ENCODE results near the gene EPHB1.

The EPHB1 gene

DNA sequence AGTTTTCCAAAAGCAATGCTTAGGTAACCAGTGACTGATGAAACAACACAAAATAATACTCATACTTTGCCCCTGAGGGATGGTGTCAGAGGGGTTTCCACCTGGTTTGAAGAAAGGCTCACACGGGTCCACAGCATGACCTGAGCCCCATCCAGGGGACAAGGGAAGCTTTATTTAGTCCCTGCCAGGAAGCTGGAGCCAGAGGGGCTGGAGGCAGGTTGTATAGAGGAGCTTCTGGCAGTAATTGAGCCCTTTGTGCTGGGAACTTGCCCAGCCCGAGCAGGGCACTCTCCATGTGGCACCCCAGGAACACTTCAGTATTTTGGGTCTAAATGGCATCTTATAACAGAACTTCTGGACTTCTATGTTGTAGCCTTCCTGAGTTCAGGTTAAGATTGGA is 39.2 kb upstream of the EPHB1 start:
- no peaks in the 10 kb centered on the region for H3K27me3 ChIP-seq (ENCODE audit: insufficient read depth, poor library complexity, severe bottlenecking)
- H3K36me3 ChIP-seq (ENCODE audit: low read depth): no peaks in the 10 kb centered on the region
- TF ChIP-seq, protein P1, sequence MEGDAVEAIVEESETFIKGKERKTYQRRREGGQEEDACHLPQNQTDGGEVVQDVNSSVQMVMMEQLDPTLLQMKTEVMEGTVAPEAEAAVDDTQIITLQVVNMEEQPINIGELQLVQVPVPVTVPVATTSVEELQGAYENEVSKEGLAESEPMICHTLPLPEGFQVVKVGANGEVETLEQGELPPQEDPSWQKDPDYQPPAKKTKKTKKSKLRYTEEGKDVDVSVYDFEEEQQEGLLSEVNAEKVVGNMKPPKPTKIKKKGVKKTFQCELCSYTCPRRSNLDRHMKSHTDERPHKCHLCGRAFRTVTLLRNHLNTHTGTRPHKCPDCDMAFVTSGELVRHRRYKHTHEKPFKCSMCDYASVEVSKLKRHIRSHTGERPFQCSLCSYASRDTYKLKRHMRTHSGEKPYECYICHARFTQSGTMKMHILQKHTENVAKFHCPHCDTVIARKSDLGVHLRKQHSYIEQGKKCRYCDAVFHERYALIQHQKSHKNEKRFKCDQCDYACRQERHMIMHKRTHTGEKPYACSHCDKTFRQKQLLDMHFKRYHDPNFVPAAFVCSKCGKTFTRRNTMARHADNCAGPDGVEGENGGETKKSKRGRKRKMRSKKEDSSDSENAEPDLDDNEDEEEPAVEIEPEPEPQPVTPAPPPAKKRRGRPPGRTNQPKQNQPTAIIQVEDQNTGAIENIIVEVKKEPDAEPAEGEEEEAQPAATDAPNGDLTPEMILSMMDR (IDR thresholded peaks at IDR 0.05; ENCODE audit: poor library complexity, severe bottlenecking): no peak
- H3K9me3 ChIP-seq (ENCODE audit: severe bottlenecking): no peaks in the 10 kb centered on the region
- no peak for ATAC-seq (ENCODE audit: low read depth)
- no peak for DNase-seq (ENCODE audit: low spot score)
- no peak overlapping the region for H3K4me3 ChIP-seq (ENCODE audit: severe bottlenecking)
- no peaks in the 10 kb centered on the region for H3K4me1 ChIP-seq (ENCODE audit: insufficient read depth, poor library complexity, severe bottlenecking)
- no peak overlapping the region for H3K27ac ChIP-seq (ENCODE audit: poor library complexity, severe bottlenecking)

DNA sequence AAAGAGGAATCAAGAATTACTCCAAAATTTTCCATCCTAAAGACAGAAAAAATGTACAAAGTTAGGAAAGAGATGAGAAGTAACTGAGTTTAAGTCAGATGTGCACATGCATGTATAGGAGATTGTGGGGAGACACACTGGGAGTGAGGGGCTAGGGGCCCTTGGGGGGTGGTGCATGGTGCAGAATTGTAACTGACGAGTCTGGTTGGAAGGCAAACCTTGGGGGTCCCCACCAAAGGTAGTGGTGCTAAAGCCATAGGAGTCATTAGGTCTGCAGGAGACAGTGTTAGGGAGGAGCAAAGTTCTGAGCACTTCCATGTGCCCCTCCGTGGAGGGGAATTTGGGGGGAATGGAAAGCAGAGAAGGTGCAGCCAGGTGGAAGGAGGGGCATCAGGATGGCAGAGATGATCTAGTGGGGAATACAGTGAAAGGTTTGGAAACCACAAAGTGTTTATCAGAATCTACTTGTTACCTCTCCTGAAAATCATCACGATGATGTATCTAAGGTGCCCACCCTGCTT is 37.5 kb upstream of the EPHB1 start:
- no peaks in the 10 kb centered on the region for H3K27me3 ChIP-seq (ENCODE audit: insufficient read depth, poor library complexity, severe bottlenecking)
- DNase-seq (ENCODE audit: low spot score): no peak
- no peaks in the 10 kb centered on the region for H3K4me1 ChIP-seq (ENCODE audit: insufficient read depth, poor library complexity, severe bottlenecking)
- no peaks in the 10 kb centered on the region for H3K36me3 ChIP-seq (ENCODE audit: low read depth)
- no peak overlapping the region for H3K27ac ChIP-seq (ENCODE audit: poor library complexity, severe bottlenecking)
- no peak overlapping the region for H3K4me3 ChIP-seq (ENCODE audit: severe bottlenecking)
- TF ChIP-seq, protein P1 (IDR thresholded peaks at IDR 0.05; ENCODE audit: poor library complexity, severe bottlenecking): no peak
- no peak for ATAC-seq (ENCODE audit: low read depth)
- no peaks in the 10 kb centered on the region for H3K9me3 ChIP-seq (ENCODE audit: severe bottlenecking)

DNA sequence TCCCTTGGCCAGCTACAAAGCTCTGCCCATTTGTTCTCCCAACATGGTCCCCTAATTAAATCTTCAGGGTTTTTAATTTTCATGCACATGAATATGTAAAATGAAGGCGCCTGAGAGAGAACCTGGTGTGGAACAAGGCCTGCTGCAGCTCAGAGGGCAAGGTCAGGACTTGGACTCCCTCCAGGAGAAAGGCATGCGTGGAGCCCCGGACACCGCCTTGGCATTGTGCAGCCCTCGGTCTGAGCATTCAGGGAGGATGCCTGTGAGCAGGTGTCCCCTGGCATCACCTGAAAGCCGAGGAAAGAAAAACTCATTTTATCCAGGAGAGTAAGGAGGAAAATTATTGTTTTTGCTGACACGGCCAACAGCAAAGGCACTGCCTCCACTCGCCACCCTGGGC is 33.8 kb upstream of the EPHB1 start:
- H3K36me3 ChIP-seq (ENCODE audit: low read depth): no peaks in the 10 kb centered on the region
- TF ChIP-seq, protein P1 (IDR thresholded peaks at IDR 0.05; ENCODE audit: poor library complexity, severe bottlenecking): no peak
- no peaks in the 10 kb centered on the region for H3K27me3 ChIP-seq (ENCODE audit: insufficient read depth, poor library complexity, severe bottlenecking)
- no peak overlapping the region for H3K27ac ChIP-seq (ENCODE audit: poor library complexity, severe bottlenecking)
- H3K9me3 ChIP-seq (ENCODE audit: severe bottlenecking): no peaks in the 10 kb centered on the region
- ATAC-seq (ENCODE audit: low read depth) (no peak), DNase-seq (ENCODE audit: low spot score) (no peak)
- H3K4me1 ChIP-seq (ENCODE audit: insufficient read depth, poor library complexity, severe bottlenecking): no peaks in the 10 kb centered on the region
- no peak overlapping the region for H3K4me3 ChIP-seq (ENCODE audit: severe bottlenecking)

DNA sequence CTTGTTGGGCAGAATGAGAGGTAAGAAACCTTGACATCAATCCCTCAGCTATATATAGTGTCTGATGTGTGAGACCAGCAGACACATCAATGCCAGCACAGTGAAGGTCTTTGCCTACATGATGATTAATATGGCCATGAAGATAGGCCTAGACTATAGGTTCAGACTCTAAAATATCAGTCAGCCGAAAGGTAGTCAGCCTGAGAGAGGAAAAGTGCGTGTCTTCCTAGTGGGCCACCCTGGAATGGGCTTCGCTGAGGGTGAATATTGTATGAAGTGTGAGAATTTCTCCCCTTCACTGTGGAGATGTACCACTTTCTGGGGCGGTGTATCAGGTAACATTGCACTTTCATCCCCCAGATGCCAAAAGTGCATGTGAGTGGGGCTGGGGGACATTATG is 33.0 kb upstream of the EPHB1 start:
- ATAC-seq (ENCODE audit: low read depth): no peak
- Histone ChIP-seq H3K27me3 (ENCODE audit: insufficient read depth, poor library complexity, severe bottlenecking) (no peaks in the 10 kb centered on the region), H3K9me3 (ENCODE audit: severe bottlenecking) (no peaks in the 10 kb centered on the region), H3K4me3 (ENCODE audit: severe bottlenecking) (no peak overlapping the region), H3K36me3 (ENCODE audit: low read depth) (no peaks in the 10 kb centered on the region), H3K27ac (ENCODE audit: poor library complexity, severe bottlenecking) (no peak overlapping the region), H3K4me1 (ENCODE audit: insufficient read depth, poor library complexity, severe bottlenecking) (no peaks in the 10 kb centered on the region)
- no peak for DNase-seq (ENCODE audit: low spot score)
- TF ChIP-seq, protein P1 (IDR thresholded peaks at IDR 0.05; ENCODE audit: poor library complexity, severe bottlenecking): no peak

DNA sequence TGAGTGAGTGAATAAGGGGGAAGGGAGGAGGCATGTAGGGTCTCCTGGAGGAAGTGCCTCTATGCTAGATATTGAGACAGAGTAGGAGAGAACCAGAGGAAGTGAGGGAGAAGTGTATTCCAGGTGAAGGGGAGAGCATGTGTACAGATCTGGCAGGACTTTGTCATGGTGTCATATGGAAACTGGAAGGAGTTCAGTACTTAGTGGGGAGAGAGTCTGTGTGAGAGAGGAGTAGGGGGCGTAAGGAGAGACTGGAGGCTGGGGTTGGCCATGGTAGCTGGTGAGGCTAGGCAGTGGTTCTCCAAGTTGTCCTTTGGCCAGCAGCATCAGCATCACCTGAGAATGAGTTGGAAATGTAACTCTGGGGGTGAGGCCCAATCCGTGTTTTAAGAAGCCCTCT is 29.6 kb upstream of the EPHB1 start:
- Histone ChIP-seq H3K9me3 (ENCODE audit: severe bottlenecking) (no peaks in the 10 kb centered on the region), H3K27me3 (ENCODE audit: insufficient read depth, poor library complexity, severe bottlenecking) (no peaks in the 10 kb centered on the region), H3K4me1 (ENCODE audit: insufficient read depth, poor library complexity, severe bottlenecking) (no peaks in the 10 kb centered on the region), H3K27ac (ENCODE audit: poor library complexity, severe bottlenecking) (no peak overlapping the region), H3K36me3 (ENCODE audit: low read depth) (no peaks in the 10 kb centered on the region), H3K4me3 (ENCODE audit: severe bottlenecking) (no peak overlapping the region)
- ATAC-seq (ENCODE audit: low read depth): no peak
- no peak for DNase-seq (ENCODE audit: low spot score)
- TF ChIP-seq, protein P1 (IDR thresholded peaks at IDR 0.05; ENCODE audit: poor library complexity, severe bottlenecking): no peak
